GM21825 (cell line): ENCODE measurements around the gene IGFBP4.

ENCODE experiments used
- ATAC-seq: cut with Tn5 transposase; IDR thresholded peaks from one replicate; pipeline ENCODE4 v1.9.1; 2021; ENCODE audit warnings: mild to moderate bottlenecking, moderate library complexity; ENCODE audit not compliant: unreplicated experiment

The IGFBP4 gene

DNA sequence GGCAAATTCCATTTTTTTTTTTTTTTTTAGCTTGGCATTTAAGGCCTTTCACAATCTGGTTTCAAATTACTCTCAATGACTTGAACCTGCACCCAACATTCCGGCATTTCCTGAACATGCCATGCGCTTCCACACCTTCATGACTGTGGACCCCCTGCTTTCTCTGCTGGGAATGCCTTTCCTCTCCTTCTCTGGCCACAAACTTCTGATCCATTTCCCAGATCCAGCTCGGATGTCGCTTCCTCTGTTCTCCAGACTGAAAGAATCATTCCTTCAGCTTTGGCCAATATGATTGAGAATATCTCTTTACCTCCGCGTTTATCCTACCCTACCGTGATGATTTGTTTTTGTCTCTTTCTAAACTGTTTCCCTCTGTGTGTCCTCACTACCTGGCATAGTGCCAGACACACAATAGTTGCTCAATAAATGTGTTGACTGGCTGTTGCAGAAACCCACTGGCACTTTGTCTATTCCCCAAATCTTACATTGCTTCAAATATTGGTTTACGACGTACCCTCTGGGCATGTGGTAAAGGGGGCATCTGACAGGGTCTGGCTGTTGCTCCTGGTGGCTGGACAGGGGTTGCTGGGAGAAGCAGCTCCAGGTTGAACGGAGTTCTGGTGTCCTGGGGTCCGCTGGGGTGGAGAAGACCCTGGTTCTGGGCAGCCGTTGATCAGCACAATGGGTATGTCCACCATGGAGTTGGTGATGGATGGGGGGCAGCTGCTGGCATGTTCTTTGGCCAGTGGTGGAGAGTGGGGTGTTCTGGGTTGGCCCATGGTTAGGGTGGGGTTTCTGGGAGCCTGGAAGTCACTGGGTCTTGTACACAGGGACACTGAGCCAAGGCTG is 43.5 kb downstream of the IGFBP4 start:
- ATAC-seq = no peak

DNA sequence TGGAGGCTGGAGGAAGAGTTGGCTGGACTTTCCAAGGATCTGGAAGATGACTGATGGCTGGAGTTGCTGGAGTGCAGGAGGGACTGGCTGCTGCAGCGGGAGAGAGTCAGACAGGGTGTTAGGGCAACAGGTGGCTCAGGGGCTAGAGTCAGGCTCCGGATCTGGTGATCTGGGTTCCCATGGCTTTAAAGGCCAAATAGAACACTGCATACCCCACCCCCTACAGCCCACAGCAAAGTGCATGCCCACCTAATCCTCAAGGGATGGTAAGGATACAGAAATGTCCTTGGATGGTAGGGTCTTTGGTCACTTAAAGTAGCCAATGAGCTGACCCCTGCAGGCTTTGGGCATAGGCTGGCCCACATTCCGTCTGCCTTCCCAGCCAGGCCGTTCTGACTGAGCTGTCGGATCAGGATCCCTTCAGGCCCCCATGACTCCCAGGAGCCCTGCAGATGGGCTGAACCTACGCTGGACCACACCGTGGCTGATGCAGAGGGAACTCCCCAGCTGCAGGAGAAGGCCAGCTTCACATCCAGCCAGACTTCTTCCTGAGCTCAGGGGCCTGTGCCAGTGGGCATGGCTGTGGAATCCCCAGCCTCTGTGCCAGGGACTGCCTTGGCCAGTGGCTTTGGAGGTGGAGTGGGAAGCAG is 44.2 kb downstream of the IGFBP4 start:
- ATAC-seq = no peak

DNA sequence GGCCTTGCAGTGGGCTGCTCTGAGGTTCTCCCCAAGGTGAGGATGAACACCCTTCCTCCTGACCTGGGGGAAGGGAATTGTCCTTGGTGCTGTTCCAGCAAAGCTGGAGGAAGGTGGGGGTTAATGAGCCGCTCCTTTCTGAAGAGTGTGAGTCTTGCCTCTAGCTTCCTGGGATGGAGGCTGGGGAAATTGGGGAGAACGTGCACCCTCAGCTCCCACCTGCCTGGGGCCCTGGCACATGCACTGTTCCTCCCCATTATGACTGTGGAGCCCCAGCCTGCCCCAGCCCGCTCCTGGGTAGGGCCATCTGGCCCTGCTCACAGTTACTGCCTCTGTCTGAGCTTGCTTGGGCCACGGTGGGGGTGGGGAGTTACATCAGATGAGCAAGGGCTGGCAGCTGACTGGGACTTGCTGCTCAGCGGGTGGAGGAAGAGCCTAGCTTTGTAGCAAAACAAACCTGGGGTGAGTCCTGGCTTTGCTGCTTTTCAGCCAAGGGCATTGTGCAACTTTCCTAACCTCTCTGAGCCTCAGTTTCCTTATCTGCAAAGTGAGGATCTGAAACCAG is 47.1 kb downstream of the IGFBP4 start:
- no peak for ATAC-seq

DNA sequence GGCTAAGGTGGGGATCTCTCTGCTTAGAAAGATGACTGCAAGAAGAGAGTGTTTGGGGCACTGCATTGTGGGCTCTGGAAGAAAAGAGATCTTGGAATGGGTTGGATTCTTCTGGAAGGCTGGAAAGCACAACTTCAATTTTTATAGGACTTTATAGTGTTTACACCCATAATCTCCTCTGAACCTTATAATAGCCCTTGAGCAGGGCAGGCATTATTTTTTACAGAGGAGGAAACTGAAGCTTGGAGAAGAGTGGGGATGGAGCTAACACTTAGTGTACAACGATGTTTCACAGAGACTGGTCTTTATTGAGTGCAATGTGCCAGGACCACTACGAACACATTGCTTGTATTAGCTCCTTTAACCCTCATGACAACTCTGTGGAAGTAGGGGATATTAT is 47.7 kb downstream of the IGFBP4 start:
- no peak for ATAC-seq

DNA sequence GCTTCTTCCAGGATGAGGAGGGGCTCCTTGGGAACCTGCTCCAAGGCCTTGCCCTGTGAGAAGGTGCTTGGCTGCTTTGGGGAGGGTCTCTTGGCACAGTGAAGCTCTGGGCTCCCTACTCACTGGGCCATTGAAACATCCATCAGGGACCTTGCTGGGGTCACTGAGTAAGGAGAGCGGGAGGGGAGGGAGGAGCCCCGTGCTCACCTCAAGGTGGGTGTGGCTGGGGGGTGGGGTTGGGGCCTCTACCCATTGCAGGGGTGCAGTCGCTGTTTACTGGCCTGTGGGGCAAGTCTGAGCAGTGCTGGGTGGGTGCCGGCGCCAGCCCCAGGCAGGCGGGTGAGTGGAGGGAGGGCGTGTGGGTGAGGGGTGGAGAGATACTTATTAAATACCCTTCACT is 48.2 kb downstream of the IGFBP4 start:
- ATAC-seq = no peak

DNA sequence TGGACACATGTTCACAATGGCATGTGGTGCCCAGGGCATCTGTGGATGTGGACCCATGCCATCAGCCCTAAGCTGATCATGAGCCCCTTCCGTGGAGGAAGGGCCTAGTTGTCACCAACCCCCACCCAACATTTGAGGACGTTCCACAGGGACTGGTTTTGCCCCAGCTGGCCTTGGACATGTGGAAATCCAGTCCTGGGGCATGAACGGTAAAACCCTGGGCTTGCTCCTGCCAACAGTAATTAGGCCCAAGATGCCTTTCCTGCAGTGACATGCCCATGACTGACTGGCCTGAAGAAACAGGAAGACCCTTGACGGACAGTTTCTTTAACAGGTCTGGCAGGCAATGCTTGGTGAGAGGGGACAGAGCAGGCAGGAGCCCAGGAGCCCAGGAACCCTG is 50.4 kb downstream of the IGFBP4 start:
- ATAC-seq = no peak

DNA sequence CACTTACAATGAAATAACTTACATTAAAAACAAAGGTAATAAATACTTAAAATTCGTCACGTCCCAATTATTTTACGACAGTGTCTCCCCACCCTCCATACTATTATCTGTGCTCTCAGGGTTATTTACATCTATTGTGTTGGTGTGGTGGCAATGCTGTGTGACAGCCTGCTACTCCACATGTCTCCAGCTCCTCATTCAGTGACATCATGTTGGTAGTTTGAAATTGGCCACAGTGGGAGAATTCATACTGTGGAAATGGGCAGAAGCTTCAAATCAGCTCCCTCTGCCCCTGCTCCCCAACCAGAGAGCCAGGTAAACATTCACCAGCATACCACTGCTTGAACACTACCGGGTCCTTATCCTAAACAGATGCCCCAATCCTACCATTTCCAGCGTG is 51.9 kb downstream of the IGFBP4 start:
- no peak for ATAC-seq

DNA sequence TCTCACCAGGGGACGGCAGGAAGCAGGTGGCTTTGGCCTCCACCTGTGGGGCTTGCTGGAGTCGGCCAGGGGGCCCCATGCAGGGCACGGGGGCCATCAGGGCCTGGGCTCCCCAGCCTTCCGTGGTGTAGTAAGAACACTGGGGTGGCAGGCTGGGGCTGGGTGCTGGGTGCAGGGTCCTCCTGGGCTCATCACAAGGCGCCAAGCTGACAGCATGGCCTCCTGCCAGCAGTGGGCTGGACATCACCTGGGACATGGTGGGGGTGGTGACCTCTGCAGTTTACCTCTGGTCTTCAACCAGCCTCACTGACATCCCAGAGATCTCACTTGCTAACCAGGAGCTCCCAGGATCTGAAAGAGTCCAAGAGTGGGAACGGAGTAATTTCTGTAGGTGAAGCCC is 52.9 kb downstream of the IGFBP4 start:
- ATAC-seq = no peak

DNA sequence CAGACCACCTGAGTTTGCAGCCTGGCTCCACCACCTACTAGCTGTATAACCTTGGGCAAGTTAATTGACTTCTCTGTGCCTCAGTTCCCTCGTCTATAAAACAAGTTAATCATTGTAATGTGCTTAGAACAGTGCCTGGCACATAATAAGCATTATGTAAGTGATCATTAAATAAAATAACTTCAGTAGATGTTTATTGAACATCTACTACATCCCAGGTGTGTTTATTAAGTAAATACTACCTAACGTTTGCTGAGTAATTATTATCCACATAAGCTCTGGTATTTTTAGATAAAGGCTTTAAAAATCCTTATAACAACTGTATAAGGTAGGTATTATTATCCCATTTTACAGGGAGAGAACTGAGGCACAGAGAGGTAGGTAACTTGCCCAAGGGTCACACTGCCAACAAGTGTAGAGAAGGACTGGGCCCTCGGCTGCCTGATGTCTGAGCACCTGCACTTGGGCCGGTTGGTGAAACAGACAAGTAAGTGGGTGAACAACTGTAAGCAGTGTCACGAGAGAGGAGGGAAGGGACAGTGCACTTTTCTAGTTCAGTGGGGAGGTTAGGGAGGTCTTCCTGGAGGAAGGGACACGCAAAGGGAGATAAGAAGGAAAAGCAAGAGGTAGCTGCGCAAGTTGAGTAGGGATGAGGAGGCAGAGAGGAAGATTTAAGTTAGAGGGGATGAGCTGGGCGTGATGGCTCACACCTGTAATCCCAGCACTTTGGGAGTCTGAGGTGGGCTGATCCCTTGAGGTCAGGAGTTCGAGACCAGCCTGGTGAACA is 53.6 kb downstream of the IGFBP4 start:
- ATAC-seq = no peak

DNA sequence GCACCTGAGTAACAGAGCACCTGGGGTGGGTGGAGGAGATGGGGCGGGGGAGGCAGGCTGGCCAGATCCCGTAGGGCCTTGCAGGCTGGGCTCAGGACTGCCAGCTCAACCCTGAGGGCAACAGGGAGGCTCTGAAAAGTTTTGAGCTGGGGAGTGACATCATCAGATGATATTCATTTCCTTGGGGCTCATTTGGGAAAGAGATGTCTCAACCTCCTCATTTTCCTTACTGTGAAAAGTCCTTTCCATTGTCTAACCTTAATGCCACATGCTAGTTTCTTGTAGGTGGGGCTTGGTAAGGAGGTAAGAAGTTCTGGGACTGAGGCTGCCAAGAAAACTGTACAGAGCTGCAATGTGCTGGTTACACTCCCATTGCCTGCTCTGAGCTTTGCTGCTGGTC is 54.4 kb downstream of the IGFBP4 start:
- ATAC-seq = no peak

DNA sequence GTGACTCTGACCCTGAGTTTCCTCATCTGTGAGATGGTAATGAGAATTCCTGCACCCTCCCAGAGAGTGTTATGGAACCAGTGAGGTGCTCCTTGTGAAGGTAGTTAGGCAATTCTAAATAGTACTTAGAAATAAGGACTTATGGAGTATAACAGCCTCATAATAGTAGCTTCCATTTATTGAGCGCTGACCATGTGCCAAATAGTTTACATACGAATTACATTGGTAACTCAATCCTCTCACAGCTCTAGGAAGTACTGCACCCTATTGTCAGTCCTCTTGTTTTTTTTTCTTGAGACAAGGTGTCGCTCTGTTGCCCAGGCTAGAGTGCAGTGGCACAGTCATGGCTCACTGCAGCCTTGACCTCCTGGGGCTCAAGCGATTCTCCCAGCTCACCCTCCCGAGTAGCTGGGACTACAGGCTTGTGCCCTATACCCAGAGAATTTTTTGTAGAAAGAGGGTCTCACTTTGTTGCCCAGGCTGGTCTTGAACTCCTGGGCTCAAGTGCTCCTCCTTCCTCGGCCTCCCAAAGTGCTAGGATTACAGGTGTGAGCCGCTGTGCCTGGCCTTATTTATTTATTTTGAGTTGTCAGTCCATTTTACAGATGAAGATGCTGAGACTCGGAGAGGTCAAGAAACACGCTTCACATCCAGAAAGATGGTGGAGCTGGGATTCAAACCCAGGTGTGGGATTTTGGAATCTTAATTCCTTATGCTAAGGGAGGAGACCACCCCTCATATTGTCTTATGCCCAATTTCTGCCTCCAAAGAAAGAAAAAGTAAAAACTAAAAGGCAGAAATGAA is 55.2 kb downstream of the IGFBP4 start:
- no peak for ATAC-seq

DNA sequence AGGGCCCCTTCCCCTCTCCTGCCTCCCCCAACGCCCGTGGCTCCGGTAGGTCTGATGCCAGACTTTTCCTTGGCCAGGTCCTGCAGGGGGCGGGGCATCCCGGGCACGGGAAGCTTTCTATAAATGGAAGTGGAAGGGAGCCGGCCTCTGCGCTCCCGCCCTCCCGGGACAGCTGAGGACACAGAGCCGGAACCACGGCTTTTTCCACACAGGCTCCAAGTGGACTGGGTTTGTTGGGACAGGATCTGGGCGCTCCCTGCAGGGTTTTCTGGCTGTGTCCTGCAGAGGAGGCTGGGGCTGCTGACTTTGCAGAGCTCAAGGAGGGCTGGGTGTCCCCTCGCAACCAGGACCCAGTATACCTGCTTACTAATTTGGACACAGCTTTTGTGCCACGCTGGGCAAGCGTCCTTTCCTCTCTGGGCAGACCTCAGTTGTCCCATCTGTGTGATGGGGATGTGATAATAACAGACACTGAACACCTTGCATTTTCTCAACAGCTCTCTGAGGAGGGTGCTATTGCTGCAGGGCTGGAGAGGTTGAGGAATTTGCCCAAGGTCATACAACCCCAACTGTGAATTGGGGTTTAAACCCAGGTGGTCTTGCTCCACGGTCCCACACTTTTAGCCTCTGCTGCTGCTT is 56.4 kb downstream of the IGFBP4 start:
- ATAC-seq = no peak

DNA sequence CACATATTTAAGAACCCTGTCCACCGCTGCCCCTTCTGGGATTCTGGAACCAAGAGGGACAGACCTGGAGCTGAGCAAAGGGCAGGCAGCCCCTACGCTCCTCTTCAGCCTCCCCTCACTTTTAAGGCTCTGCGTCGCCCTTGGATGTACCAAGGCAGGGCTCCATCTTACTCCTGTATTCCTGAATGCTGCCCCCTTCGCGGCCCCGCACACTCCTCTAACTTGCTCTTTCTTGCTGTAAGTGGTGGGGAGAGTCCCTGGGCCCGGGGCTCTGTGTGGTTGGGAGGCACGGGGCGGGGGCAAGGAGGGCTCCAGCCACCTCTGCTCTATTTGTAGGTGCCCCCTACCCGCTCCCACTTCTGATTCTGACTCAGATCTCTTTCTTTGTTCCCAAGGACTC is 56.9 kb downstream of the IGFBP4 start:
- no peak for ATAC-seq

DNA sequence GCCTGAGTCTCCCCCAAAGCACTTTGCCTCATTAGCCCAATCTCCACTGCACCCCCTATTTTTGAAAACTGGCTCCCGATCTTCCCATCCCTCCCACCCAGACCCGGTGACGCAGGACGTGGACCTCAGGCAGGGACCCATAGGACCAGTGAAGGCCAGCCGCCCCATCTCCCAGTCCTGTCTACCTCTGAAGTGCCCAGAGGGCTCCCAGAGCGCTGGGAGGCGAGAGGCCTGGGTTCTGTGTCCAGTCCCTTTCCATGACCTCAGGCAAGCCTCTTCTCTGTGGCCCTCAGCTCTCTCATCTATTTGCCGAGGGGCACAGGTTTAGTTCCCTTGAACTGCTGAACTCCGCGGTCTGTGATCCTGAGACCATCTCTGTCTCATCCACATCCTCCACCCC is 57.5 kb downstream of the IGFBP4 start:
- ATAC-seq = no peak

DNA sequence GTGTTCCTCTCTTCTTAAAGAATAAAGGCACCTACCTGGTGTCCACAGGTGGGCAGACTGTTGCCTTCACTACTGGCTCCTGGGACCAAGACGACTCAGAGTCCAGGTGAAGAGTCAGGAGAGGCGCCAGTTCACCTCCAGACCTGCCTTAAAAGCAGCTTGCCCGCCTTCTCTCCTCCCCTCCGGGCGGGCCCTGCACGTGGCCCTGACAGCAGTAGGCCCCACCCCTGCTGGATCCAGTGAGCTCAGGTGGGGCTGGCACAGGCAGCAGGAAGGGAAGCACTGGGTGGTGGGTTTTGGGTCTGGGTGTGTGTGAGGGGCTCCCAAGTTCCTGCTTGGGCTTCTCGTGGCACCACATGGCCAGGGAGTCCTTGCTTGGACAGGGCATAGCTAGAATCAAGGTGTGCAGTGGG is 58.3 kb downstream of the IGFBP4 start, which contains the start of gene TNS4:
Gene TNS4 (minus strand): TSS at position 125 of the 413 bp plus-strand sequence. CDS start 5,198 bp downstream, outside the sequence.
- no peak for ATAC-seq

DNA sequence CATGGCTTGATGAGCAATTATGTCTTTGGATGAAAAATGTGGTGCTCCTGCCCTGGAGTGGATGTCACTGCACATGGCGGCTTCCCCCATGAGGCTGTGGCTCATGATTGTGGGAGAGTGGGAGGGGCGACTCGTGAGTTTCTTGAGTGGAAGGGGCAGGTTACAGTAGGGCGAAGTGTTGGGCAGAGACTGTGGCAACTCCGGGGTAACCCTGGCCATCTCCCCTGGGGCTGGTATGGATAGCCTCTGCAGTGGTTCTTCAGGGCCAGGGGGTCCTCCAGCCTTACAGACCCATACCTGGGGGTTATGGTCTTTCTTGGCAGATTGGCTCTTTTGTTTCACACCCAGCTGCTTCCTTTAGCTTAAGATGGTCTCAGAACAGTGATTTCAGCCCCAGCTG is 59.5 kb downstream of the IGFBP4 start:
- ATAC-seq = no peak

DNA sequence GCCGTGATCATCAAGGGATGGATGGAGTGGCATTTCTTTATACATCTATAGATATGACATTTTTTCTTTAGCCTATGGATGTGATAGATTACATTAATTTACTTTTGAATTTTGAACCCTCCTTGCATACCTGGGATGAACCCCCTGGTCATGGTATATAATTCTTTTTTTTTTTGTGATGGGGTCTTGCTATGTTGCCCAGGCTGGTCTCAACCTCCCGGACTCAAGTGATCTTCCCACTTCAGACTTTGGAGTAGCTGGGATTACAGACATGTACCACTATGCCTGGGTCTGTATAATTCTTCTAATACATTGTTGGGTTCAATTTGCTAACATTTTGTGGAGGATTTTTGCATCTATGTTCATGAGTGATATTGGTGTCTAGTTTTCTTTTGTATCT is 59.9 kb downstream of the IGFBP4 start:
- no peak for ATAC-seq

DNA sequence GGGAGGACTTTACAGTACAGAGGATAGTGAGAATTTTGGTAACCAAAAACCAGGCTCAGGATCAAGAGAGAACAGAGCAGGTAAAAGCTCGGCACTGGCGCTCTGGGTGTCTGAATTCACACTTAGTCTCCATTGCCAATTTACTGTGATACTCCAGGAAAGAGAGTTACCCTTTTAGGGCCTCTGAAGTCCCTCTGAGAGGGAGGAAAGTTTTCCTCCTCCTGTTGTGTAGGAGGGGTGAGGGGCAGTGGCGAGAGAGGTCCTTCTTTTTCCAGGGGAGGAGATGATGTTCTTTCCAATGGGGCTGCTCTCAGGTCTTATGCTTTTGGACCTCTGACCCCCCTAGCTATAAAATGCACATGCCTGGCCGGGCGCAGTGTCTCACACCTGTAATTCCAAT is 63.5 kb downstream of the IGFBP4 start:
- no peak for ATAC-seq
